GM21526 (cell line): ENCODE data around the gene CHCHD4.
"Not testable (repeated sequence)": the region's sequence is repeated elsewhere in the genome, so short reads cannot be mapped to it uniquely, and the experiment has no call there.

Experiments used
- ATAC-seq: cut with Tn5 transposase; IDR thresholded peaks from one replicate; pipeline ENCODE4 v1.9.1; 2021; ENCODE audit warnings: moderate library complexity; ENCODE audit not compliant: unreplicated experiment, low FRiP score

The CHCHD4 gene

GRCh38 chr3:14082108-14082657, 42.5 kb downstream of the CHCHD4 start:
- ATAC-seq = no peak

GRCh38 chr3:14077310-14077709, 47.4 kb downstream of the CHCHD4 start:
- no peak for ATAC-seq

GRCh38 chr3:14075233-14075632, 49.4 kb downstream of the CHCHD4 start:
- not testable (repeated sequence) for ATAC-seq

- ATAC-seq = no peak
These were observed 59.8 kb downstream of the CHCHD4 start for GRCh38 chr3:14064910-14065309.

GRCh38 chr3:14063152-14063551, 61.5 kb downstream of the CHCHD4 start:
- no peak for ATAC-seq
